B cell (primary cell): ENCODE data around the gene PACSIN2. TPM values are rescaled to one million over a fixed set of nuclear protein-coding genes. Genes with fewer than 3 reads are reported as not detected.

ENCODE experiments used
- ATAC-seq: fragments of 200-7000 bp; cut with Tn5 transposase; one replicate; pipeline ENCODE4 v1.10.0; 2021; ENCODE audit warnings: low read depth, mild to moderate bottlenecking, moderate number of reproducible peaks, moderate library complexity
- CTCF ChIA-PET: fragments of 350-600 bp; sonication (Branson Sonifier 250); formaldehyde crosslinking; loops from one replicate; lab custom pipeline; 2021; ENCODE audit warnings: antibody characterized with exemption, inconsistent platforms; lab: Charles Lee
- POLR2A ChIA-PET: fragments of 350-600 bp; sonication (Branson Sonifier 250); formaldehyde crosslinking; loops from one replicate; lab custom pipeline; 2021; ENCODE audit warnings: antibody characterized with exemption; lab: Charles Lee
- DNase-seq: peaks from one replicate; pipeline ENCODE4 v3.0.0; 2013
- H2AFZ ChIP-seq: 2 replicates; pipeline ENCODE4 v1.6.1; 2012; ENCODE audit warnings: mild to moderate bottlenecking, low read depth, low read length; ENCODE audit not compliant: insufficient read depth, poor library complexity, severe bottlenecking
- H3K27ac ChIP-seq, 2 donors: 1 replicate in 1 of 2; 2 replicates in 1 of 2; pipeline ENCODE4 v1.5.1; 2012 to 2013; ENCODE audit warnings: low read length in 2 of 2, mild to moderate bottlenecking in 2 of 2, moderate library complexity in 1 of 2
- H3K27me3 ChIP-seq, 4 experiments: fragments of 200-600 bp in 1 of 4; sonication (generic) in 1 of 4; replicated peaks in 1 of 4; 1 replicate in 2 of 4; 2 replicates in 2 of 4; pipeline versions ENCODE4 v1.6.1 to v1.7.0; 2013 to 2016; ENCODE audit warnings: low read length in 3 of 4, mild to moderate bottlenecking in 2 of 4, mixed read lengths in 1 of 4, moderate library complexity in 1 of 4; ENCODE audit not compliant: insufficient read depth in 4 of 4, control insufficient read depth in 3 of 4; ENCODE audit errors: control extremely low read depth in 1 of 4
- H3K36me3 ChIP-seq, 2 experiments: replicated peaks in 1 of 2; 1 replicate in 1 of 2; 2 replicates in 1 of 2; pipeline versions ENCODE4 v1.6.1 to v1.7.1; 2013; ENCODE audit warnings: low read length in 1 of 2; ENCODE audit not compliant: insufficient read depth in 2 of 2, control insufficient read depth in 1 of 2; ENCODE audit errors: control extremely low read depth in 1 of 2, extremely low read depth in 1 of 2
- H3K4me1 ChIP-seq, 2 donors: fragments of 200-600 bp in 1 of 2; sonication (generic) in 1 of 2; 1 replicate in 1 of 2; 2 replicates in 1 of 2; pipeline versions ENCODE4 v1.5.1 to v1.6.1; 2013 to 2017; ENCODE audit warnings: low read length in 2 of 2; ENCODE audit not compliant: control insufficient read depth in 2 of 2, insufficient read depth in 2 of 2
- H3K4me2 ChIP-seq: replicated peaks from 2 replicates; pipeline ENCODE3; 2012; ENCODE audit warnings: mild to moderate bottlenecking, low read depth, low read length; ENCODE audit not compliant: poor library complexity, severe bottlenecking
- H3K4me3 ChIP-seq, 5 experiments: fragments of 200-600 bp in 1 of 5; sonication (generic) in 1 of 5; 1 replicate in 3 of 5; 2 replicates in 2 of 5; pipeline versions ENCODE4 v1.5.1 to v1.7.0; 2011 to 2016; ENCODE audit warnings: low read length in 4 of 5, mild to moderate bottlenecking in 4 of 5, low read depth in 2 of 5, control low read depth in 1 of 5, moderate library complexity in 1 of 5; ENCODE audit not compliant: insufficient read depth in 1 of 5; ENCODE audit errors: control extremely low read depth in 1 of 5, extremely low read depth in 1 of 5
- H3K79me2 ChIP-seq: fragments of 200-600 bp; sonication (generic); one replicate; pipeline ENCODE4 v1.6.0; 2016; ENCODE audit warnings: low read length; ENCODE audit not compliant: control insufficient read depth, insufficient read depth
- H3K9ac ChIP-seq: fragments of 200-600 bp; sonication (generic); 2 replicates; pipeline ENCODE4 v1.6.1; 2017; ENCODE audit warnings: mild to moderate bottlenecking, low read length, moderate library complexity
- H3K9me3 ChIP-seq, 3 donors: one replicate each; pipeline versions ENCODE4 v1.6.1 to v1.7.1; 2013; ENCODE audit warnings: low read length in 2 of 3; ENCODE audit not compliant: control insufficient read depth in 2 of 3, insufficient read depth in 1 of 3; ENCODE audit errors: control extremely low read depth in 1 of 3
- H4K20me1 ChIP-seq: 2 replicates; pipeline ENCODE4 v1.6.0; 2012; ENCODE audit warnings: mild to moderate bottlenecking, low read length; ENCODE audit not compliant: insufficient read depth, control insufficient read depth, poor library complexity, severe bottlenecking
- H3K27ac Mint-ChIP-seq: one replicate; pipeline ENCODE4 v1.8.0; 2021; ENCODE audit warnings: mixed read lengths
- H3K27me3 Mint-ChIP-seq: one replicate; pipeline ENCODE4 v1.8.0; 2021; ENCODE audit warnings: mixed read lengths
- H3K4me1 Mint-ChIP-seq: one replicate; pipeline ENCODE4 v1.8.0; 2021; ENCODE audit warnings: mixed read lengths
- H3K4me3 Mint-ChIP-seq: one replicate; pipeline ENCODE4 v1.8.0; 2021; ENCODE audit warnings: mixed read lengths
- H3K9me3 Mint-ChIP-seq: one replicate; pipeline ENCODE4 v1.8.0; 2022; ENCODE audit warnings: mixed read lengths; ENCODE audit not compliant: insufficient read depth
- EZH2 ChIP-seq: IDR thresholded peaks from 2 replicates; pipeline ENCODE4 v1.6.1; 2012; ENCODE audit warnings: borderline replicate concordance, low read depth, mild to moderate bottlenecking, moderate library complexity, low read length; ENCODE audit not compliant: insufficient read depth, poor library complexity, severe bottlenecking
- WGBS: methylation state at CpG from one replicate; pipeline ENCODE4 v1.1.5; 2013; ENCODE audit warnings: missing lambda C conversion rate; ENCODE audit not compliant: insufficient coverage; 5-methylcytosine and 5-hydroxymethylcytosine counted together
- intact Hi-C: fragments of 100-400 bp; cut with micrococcal nuclease; formaldehyde crosslinking; loops from one replicate; pipeline ENCODE4 v1.10.0; 2022
- polyA plus RNA-seq: library from polyadenylated mRNA; depleted of rRNA; stranded (reverse); fragments of >200 nt; gene quantifications from 2 replicates; pipeline ENCODE4 v1.2.3, GENCODE V29; 2012
- total RNA-seq, 2 donors: library from RNA; stranded (reverse); fragments of 120-200 nt in 1 of 2; gene quantifications; 1 replicate in 1 of 2; 2 replicates in 1 of 2; pipeline versions ENCODE4 v1.2.3 to v1.2.4, GENCODE V29; 2013 to 2022
- TF ChIP-seq, protein P1 (sequence below): fragments of 200-600 bp; IDR thresholded peaks from one replicate; pipeline ENCODE4 v1.8.0; 2022; ENCODE audit warnings: antibody characterized with exemption, mild to moderate bottlenecking

PACSIN2 gene
- total and polyA plus RNA-seq, 2 donors (not counting 1 experiment from before 2014, with no cell fraction given) = 26.9 to 59.3 TPM

DNA sequence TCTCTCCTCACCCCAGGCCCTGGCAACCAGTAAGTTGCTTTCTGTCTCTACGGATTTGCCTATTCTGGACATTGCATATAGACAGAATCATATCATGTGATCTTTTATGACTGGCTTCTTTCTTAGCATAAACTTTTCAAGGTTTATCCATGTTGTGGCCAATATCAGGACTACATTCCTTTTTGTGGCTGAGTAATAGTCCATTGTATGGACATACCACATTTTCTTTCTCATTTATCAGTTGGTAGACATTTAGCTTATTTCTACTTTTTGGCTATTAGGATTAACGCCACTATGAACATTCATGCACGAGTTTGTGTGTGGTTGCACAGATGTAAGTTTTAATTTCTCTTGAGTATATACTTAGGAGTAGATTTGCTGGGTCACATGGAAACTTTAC is 193.6 kb downstream of the PACSIN2 start:
- Mint-ChIP-seq H3K4me3 (no peak overlapping the region), H3K9me3 (peaks cover 2% of the 10 kb centered on the region), H3K4me1 (peaks cover 4% of the 10 kb centered on the region), H3K27ac (no peak overlapping the region), H3K27me3 (no peaks in the 10 kb centered on the region)
- CTCF ChIA-PET = interaction anchor here (0.6 to 1.9 kb wide), 4 partner anchors 15 to 203 kb away, joined by 3 to 5 read pairs (median 4); no protein-coding TSS in a partner anchor
- POLR2A ChIA-PET = interaction anchor here (1.6 kb wide), 1 partner anchor 207 kb away, joined by 4 read pairs; the partner anchor contains the start of gene POLDIP3
- Histone ChIP-seq H3K9ac (no peak overlapping the region), H4K20me1 (no peaks in the 10 kb centered on the region), H2AFZ (no peak overlapping the region), H3K79me2 (no peaks in the 10 kb centered on the region), H3K36me3 (peaks cover 5 to 20% of the 10 kb centered on the region in 2 experiments), H3K4me3 (no peak overlapping the region), H3K27ac (no peak overlapping the region), H3K4me1 (peaks cover 0 to 4% of the 10 kb centered on the region in 2 donors), H3K9me3 (peaks cover 0 to 2% (median 0%) of the 10 kb centered on the region in 3 donors), H3K4me2 (no peak overlapping the region), H3K27me3 (no peaks in the 10 kb centered on the region)
- no peak for TF ChIP-seq EZH2
- TF ChIP-seq, protein P1, sequence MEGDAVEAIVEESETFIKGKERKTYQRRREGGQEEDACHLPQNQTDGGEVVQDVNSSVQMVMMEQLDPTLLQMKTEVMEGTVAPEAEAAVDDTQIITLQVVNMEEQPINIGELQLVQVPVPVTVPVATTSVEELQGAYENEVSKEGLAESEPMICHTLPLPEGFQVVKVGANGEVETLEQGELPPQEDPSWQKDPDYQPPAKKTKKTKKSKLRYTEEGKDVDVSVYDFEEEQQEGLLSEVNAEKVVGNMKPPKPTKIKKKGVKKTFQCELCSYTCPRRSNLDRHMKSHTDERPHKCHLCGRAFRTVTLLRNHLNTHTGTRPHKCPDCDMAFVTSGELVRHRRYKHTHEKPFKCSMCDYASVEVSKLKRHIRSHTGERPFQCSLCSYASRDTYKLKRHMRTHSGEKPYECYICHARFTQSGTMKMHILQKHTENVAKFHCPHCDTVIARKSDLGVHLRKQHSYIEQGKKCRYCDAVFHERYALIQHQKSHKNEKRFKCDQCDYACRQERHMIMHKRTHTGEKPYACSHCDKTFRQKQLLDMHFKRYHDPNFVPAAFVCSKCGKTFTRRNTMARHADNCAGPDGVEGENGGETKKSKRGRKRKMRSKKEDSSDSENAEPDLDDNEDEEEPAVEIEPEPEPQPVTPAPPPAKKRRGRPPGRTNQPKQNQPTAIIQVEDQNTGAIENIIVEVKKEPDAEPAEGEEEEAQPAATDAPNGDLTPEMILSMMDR = no peak
- intact Hi-C loops = loop anchor here (2.0 kb wide), 2 partner anchors 41 to 201 kb away; no protein-coding TSS in a partner anchor
- no CpG with 5 or more reads among the region's 3 CpGs for WGBS
- ATAC-seq (no peak), DNase-seq (no peak)

DNA sequence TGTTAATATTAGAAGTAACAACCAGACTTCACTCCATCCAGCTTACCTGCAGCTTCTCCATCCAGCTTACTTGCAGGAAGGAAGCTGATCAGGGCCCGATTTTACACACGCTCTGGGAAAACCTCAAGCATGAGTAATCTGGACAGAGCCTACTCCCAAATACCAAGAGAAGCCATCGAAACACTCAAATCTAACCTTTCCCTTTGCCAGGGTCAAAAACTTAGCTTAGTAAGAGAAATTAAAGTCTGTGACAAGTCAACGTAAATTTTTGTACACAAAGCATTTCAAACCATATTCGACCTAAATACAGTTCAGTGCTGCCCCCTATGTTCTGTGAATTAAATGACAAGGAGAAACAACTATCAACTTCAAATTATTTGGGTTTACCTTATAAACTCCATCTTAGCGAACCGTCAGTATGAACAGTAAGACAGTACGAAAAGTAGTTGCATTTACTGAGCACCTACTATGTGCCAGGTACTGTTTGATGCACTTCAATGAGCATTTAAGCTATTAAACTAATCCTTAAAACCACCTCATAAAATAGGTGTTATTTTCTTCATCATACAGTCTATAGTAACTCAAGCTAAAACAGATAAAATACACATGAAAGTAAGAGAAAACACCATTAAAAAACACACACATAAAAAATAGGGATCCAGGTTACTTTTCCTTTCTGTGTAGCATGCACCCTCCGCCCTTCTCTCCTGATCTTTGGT is 194.7 kb downstream of the PACSIN2 start:
- DNase-seq = peak; percentile 70
- Histone ChIP-seq H2AFZ (no peak overlapping the region), H3K4me2 (no peak overlapping the region), H3K27ac (no peak overlapping the region), H3K27me3 (no peaks in the 10 kb centered on the region), H3K4me3 (no peak overlapping the region), H4K20me1 (no peaks in the 10 kb centered on the region), H3K4me1 (peaks cover 0 to 4% of the 10 kb centered on the region in 2 donors), H3K9me3 (peaks cover 0 to 2% (median 0%) of the 10 kb centered on the region in 3 donors), H3K79me2 (no peaks in the 10 kb centered on the region), H3K9ac (no peak overlapping the region), H3K36me3 (peaks cover 9 to 24% of the 10 kb centered on the region in 2 experiments)
- intact Hi-C loops = loop anchor here (1.0 to 2.0 kb wide), 3 partner anchors 39 to 199 kb away; no protein-coding TSS in a partner anchor
- Mint-ChIP-seq H3K27ac (no peak overlapping the region), H3K4me3 (no peak overlapping the region), H3K27me3 (no peaks in the 10 kb centered on the region), H3K9me3 (peaks cover 2% of the 10 kb centered on the region), H3K4me1 (peaks cover 4% of the 10 kb centered on the region)
- ChIA-PET POLR2A (interaction anchor here (1.6 kb wide), 1 partner anchor 206 kb away, joined by 4 read pairs; the partner anchor contains the start of gene POLDIP3), CTCF (interaction anchor here (0.6 to 2.2 kb wide), 19 partner anchors 13 to 205 kb away, joined by 3 to 15 read pairs (median 4); partner anchors contain the start of gene POLDIP3)
- ATAC-seq = no peak
- no peak for TF ChIP-seq EZH2
- TF ChIP-seq, protein P1 = peak; percentile 60
- 74% methylated on average over 4 of the region's 9 CpGs for WGBS
